ENCODE results near the gene RANBP10.

The RANBP10 gene

DNA sequence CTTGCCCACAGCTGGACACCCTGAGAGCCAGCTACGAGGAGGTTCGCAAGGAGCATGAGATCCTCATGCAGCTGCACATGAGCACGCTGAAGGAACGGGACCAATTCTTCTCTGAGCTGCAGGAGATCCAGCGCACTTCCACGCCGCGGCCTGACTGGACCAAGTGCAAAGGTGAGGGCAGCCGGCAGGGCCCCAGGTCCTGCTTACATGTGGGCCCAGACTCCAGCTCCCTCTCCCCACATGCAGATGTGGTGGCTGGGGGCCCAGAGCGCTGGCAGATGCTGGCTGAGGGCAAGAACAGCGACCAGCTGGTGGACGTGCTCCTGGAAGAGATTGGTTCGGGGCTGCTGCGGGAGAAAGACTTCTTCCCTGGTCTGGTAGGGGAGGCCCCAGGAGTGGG lies 19.5 kb upstream of the RANBP10 start:
- DNase-seq, result no peak

DNA sequence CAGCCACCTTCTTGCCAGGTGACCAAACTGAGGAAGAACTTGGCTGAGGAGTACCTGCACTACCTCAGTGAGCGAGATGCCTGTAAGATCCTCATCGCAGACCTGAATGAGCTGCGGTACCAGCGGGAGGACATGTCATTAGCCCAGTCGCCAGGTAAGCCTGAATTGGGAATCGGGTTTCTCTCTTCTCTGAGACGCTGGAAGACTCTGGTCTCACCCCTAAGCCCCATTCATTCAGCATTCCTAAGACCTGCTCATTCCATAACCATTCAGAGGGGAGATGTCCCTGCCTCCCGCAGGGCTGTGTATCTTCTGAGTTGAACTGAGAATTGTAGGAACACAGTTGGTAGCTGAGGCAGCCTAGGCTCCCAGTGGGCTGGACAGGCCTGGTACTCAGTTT lies 18.8 kb upstream of the RANBP10 start:
- no peak for DNase-seq

DNA sequence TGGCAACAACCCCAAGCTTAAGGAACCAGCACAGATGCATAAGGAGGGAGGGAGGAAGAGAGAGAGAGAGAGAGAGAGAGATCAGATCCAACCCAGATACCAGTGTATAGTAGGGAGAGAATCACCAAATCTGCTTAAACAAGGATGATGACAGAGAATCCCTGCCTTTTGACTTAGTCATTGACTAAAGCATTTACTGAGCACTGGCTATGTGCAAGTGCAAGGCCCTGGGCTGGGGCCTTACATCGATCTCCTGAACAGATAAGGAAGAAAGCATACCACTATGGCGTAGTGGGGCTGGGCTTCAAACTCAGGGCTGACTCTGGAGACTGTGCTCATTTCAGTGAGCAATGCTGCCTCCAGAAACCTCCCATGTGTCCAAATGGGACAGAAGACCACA lies 16.2 kb upstream of the RANBP10 start:
- DNase-seq, result no peak

DNA sequence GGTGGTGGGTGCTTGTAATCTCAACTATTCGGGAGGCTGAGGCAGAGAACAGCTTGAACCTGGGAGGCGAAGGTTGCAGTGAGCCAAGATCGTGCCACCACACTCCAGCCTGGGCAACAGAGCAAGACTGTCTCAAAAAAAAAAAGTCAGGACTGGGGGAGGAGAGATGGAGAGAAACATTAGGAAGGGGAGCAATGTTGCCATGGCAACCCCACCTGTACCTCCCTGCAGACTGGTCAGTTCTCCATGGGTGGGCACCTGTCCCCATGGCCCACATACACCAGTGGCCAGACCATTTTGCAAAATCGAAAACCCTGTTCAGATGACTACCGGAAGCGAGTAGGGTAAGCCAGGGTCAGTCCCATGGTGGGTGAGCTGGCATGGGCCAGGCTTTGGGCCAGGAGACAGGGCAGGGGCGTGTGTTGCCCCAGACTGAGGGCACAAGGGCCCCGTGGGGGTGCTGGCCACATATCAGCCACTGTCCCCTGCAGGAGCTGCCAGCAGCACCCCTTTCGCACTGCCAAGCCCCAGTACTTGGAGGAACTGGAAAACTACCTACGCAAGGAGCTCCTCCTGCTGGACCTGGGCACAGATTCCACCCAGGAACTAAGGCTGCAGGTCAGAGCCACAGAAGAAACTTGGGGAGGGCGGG lies 14.4 kb upstream of the RANBP10 start:
- DNase-seq, result no peak

DNA sequence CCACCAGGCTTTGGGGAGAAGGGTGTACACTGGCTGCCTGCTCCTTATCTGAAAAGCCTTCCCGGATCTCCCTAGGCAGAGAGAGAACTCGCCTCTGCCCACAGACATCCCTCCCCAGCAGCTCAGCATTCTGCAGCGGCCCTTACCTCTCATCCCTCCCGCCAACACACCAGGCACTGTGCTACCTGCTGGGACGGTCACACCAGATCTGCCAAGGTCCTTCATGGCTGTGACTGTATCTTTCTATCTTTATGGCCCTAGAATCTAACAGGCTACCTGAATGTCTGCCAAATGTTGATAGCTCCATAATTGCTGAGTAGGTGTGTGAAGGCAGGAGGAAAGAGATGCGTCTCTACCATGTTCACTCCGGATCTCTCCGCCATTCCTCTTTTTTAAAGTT lies 8.2 kb upstream of the RANBP10 start:
- no peak for DNase-seq

DNA sequence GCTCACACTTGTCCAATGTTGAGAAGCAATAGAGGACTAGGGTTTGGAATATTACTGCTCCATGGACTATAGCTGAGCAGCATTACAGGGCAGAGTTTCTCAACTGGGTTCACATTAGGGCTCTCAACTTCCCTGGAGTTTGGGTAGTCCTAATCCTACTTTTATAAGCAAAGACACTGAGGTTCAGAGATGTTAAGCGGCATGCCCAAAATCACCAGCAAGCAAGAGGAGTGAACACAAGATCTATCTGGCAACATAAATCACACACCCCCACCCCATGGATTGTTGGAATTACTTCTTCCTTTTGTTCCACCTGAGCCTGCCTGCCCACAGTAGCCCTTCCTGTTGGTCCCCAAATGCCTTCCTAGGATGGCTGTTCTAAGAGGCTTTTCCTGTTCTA lies 5.5 kb upstream of the RANBP10 start:
- DNase-seq, result no peak

DNA sequence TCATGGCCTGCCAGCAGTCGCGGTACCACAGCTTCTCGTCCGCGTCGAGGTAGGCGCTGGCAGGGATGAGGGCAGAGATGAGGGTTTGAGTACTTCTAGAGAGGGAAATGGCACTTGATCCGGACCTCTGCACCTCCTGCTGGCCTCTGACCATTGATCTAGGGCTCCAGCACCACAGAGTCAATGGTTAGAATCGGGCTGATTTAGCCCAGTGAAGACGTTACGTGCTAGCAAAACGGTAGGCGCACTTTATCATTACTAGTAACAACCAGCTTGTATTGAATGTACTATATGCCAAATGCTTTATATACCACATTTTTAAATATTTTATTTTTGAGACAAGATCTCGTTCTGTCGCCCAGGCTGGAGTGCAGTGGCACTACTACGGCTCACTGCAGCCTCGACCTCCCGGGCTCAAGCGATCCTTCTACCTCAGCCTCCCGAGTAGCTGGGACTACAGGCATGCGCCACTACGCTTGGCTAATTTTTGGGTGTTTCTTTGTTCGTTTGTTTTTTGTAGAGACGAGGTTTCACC lies 855 bp upstream of the RANBP10 start:
- no peak for DNase-seq

DNA sequence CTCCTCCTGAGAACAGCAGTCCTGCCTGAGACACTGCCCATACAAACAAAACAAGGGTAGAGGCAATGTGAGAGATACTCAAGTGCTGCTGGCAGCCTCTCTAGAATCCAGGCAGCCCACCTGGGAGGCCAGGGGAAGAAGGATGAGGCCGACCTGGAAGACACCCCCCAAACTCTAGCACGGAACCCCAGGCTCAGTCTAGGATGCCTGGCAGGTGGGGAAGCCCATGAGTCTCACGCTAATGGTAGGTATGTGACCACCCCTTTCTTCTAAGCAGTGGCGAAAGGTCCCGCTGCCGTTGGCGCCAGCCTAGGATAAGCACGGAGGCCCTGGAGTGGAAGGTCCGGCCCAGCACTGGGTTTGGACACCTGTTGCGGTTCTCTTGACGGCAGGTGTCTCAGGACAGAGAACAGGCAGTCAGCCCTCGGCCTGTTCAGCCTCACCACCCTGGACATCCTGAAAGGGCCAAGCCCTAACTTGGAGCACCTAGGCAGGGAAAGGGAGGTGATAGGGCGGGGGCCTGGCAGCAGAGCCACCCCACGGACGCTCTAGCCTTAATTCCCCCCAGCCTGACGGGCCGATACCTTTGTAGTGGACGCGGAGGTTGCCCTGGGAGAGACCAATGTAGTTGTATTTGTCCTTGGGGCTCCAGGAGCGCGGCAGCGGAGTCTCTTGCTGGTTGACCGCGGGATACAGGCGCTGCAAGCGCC lies 487 bp downstream of the RANBP10 start:
- DNase-seq, result no peak

DNA sequence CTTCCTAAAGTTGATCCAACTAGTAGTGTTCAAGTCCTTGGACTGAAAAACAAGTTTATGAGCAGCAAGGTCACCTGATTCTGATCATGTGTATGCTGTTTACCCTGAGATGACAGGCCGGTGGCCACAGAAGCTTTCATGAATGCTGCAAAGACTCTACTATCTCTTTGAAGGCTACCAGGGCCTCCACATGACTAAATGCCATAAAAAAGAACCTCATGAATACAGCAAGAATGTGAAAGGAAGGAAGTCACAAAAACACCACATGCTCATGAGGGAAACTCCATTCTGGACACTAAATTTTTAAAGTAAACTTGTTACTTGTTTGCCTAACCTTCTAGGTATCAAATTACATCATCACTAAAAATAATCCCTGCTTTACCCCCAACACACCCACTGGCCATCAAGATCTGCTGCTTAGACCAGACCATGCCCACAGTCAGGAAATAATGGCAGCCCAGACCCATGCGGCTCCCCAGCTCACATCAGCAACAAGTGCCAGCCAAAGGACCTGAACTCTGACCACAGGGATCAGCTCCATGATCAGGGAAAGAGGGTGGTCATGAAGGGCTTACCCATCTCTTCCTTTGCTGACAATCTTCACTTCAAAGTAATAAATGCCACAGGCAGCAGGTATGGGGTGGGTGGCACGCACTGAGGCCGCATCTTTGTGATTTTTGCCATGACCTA lies 1.4 kb downstream of the RANBP10 start:
- no peak for DNase-seq

DNA sequence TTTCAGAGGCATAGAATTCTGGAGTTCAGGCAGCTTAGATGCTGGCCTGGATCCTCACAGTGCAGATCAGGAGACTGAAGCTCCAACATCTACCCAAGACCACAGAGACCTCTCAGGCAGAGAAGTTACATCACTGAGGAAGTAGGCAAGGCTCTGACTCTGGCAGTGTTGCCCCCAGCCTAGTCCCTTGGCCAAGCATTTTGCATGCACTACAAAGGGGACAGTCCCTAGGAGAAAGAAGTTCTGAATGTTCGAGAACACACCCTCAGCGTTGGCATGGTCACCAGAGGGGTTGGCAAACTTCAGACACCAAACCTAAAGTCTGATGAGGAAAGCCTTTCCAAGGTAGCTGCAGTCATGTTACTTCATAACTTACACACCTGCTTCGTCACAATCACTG lies 2.5 kb downstream of the RANBP10 start:
- no peak for DNase-seq

DNA sequence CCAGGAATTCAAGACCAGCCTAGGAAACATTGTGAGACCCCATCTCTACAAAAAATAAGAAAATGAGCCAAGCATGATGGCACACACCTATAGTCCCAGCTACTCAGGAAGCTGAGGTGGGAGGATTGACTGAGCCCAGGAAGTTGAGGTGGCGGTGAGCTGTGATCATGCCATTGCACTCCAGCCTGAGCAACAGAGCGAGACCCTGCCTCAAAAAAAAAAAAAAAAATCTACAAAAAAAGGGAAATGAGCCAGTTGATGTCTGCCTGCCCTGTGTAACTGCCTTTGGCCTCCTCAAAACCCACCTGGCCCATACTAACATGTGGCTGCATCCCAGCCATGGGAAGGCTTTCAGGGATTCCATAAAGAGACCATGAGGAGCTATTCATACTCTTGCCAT lies 4.5 kb downstream of the RANBP10 start:
- peak; percentile 69 for DNase-seq

DNA sequence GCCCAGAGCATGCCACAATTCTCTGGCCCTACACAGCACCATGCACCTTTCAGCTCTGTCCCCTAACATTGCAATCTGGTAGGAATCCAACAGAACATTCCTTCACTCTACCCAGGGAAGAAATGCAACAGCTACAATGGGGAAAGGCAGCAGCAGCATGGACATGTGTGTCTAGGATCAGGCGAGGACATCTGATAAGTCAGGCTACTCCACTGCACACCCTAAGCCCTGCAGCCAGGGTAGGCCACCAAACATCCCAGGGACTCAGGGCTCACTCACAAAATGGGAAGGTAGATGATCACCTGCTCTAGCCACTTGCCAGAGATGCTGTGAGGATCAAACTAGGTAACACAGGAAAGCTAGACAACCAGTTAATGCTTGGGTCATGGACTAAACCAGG lies 5.1 kb downstream of the RANBP10 start:
- no peak for DNase-seq

DNA sequence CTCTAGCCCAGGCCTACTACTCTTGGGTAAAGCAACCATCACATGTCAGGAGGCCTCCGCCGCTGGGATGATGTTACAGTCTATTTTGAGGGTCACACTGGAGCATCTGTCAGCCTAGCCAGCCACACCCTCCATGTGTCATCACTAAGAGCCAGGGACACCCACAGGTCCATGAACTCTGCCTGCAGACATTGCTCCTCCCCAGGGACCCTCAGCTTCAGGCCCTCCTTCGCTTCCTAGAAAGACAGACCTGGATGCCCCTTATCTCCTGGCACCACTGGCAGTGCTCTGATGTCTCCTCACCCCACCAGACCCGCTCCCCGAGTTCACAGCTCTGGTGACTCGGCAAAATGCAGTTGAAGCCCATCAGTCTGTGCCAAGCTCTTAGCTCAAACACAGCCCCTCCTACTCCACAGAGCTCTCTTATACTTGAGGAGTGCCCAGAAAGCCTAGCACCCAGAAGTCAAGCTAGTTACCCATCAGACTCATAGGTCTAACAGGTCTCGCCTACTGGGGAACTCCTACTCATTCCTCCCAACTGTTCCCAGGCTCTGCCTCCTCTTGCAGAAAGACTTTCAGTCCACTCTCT lies 5.9 kb downstream of the RANBP10 start:
- no peak for DNase-seq

DNA sequence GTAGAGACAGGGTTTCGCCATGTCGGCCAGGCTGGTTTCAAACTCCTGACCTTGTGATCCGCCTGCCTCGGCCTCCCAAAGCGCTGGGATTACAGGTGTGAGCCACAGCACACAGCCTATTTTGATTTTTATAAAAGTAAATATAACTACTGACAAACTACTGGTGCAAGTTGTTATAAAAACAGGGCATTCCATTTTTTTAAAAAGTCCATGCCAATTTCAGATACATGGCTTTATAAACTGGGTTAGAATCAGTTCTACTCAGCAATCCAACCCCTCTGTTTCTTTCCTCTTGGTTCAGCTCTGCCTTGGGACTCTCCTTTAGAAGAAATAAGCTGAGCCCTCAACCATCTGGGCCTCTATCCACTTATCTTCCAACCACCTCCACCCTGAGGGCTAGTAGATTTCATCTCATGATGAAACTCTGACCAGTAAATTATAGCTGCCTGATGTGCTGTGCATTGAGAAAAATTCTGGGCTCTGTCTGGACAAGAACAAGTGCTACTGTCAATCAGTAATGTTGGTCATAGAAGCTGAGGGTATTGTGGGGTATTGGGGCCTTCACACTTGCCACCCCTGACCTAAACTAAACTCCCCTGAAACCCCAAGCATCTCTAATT lies 10.2 kb downstream of the RANBP10 start:
- no peak for DNase-seq

DNA sequence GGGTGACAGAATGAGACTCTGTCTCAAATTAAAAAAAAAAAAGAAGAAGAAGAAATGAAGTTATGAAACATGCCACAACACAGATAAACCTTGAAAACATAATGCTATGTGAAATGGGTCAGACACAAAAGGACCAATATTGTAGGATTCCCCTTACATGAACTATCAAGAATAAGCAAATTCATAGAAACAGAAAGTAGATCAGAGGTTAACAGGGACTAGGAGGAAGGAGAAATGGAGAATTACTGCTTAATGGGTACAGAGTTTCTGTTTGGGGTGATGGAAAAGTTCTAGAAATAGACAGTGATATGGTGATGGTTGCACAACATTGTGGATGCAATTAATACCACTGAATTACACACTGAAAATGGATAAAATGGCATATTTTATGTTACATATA lies 16.3 kb downstream of the RANBP10 start:
- DNase-seq, result no peak

DNA sequence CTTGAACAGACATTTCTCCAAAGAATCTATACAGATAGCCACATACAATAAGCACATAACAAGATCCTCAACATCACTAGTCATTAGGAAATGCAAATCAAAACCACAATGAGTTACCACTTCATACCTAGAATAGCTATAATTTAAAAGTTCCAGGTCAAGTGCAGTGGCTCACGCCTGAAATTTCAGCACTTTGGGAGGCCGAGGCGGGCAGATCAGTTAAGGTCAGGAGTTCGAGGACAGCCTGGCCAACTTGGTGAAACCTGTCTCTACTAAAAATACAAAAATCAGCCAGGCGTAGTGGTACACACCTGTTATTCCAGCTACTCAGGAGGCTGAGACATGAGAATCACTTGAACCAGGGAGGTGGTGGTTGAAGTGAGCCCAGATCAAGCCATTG lies 19.9 kb downstream of the RANBP10 start:
- no peak for DNase-seq

DNA sequence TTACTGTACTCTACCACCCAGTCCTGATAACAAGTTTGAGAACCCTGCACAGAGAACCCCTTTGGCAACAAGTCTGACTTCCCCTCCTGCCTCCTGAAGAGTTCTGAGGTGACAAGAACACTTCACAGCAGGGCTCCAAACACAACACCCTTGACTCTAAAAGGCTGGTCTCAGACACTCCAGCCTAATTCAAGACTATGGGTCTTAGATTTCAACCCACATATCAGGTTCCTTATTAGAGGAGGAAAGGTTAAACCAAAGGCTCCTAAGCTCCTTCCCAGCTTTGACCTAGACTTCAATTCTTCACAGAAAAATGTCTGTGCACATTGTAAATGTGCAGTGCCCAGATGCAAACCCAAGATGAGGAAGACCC lies 23.0 kb downstream of the RANBP10 start:
- DNase-seq, result no peak

DNA sequence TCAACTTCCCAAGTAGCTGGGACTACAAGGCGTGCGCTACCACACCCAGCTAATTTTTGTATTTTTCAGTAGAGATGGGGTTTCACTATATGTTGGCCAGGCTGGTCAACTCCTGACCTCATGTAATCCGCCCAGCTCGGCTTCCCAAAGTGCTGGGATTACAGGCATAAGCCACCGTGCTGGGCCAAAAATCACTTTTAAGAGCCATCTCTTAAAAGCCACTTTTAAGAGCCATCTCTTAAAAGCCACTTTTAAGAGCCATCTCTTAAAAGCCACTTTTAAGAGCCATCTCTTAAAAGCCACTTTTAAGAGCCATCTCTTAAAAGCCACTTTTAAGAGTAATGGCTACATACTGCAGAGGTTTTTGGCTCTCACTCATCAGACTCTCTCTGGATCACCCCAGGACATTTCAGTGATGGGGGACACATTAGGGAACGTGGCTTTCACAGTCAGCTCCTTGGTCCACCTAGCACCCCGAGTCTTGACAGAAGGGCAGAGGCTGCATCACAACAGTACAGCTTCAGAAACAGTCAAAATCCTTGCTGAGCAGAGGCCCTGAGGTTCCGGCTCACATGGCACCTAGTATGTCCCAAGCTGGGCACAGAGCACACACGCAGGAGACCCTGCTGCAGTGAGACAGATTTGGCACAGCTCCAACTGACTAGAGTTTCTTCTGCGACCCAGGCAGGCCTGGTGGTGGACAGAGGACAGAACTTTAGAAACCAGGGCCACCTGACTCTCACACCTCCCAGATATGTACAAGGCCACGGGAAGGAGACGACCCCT lies 23.6 kb downstream of the RANBP10 start:
- DNase-seq, result no peak

DNA sequence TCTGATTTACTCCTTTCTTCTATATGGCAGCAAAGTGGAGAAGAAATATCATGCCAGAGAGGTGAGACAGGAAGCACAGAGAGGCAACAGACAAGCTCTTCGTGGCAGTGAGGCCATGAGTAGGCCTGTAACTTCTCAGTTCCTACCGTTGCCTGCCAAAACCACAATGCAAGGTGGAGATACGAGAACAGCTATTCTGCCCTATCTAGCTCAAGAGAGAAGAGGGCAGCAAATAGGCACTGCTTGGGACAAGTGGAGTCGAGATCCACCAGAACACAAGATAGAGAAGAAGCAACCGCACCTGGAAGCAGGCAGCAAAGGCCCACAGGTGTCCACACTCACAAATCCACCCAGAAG lies 24.8 kb downstream of the RANBP10 start:
- peak; percentile 29 for DNase-seq

DNA sequence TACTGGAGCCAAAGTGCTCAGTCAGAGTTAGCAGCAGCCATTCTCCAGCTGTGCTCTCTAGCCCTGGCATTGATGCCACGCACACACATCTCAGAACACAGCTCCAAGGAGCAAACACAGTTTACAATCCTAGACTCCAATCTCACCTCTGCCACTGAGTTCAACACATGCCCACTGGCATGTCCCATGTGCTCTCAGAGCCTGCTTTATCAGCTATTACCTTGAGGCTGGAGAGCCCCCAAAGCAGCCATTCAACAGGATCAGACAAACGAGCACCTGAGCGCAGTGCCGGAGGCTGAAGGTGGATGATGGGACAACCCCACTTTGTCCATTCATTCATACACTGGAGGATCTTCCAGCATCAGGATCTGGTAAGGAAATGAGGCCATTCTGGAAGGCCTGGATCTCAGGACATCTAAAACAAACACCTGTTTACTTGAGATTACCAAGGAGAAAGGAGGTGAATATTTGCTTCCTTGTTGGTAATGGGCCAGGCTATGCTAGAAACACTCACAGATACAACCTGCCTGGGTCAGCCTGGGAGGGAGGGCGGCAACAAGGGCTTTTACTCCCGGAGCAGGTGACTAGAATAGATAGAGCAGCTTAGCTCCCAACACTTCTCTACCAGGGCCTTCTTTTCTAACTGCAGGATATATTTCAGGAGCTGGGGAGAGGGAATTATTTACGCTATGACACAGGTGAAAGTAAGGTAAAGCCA lies 25.4 kb downstream of the RANBP10 start:
- DNase-seq, result no peak

DNA sequence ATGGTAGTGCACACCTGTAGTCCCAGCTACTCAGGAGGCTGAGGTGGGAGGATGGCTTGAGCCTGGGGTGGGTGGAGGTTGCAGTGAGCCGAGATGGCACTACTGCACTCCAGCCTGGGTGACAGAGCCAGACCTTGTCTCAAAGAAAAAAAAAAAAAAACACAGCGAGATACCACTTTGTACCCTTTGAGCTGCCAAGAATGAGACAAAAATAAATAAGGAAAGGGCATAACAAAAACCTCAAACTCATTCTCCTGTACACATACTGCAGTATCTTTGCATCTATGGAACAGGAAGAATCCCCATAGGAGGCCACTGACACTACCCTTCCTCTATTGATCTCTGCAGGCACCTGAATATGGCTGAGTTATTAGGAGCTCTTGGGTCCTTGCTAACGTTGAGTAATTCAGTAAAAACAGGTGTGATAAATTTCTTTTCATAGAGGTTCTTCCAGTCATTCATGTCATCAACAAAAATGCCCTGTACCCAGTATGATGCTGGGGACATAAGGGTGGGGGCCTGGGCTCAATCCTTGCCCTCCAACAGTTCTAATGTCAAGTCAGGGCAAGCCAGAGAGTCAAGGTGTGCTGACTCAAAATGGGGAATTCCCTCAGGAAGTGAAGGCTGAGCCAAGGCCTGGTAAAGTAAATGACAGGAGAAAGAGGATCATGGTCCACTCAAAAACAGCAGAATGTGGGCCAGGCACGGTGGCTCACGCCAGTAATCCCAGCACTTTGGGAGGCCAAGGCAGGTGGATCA lies 26.9 kb downstream of the RANBP10 start:
- DNase-seq, result no peak
